Common myeloid progenitor, CD34-positive (primary cell): ENCODE data around the gene GP5.

Experiments used
- CTCF ChIA-PET: fragments of 350-600 bp; sonication (Branson Sonifier 250); formaldehyde crosslinking; loops from one replicate; lab custom pipeline; 2021; ENCODE audit warnings: antibody characterized with exemption; lab: Charles Lee
- POLR2A ChIA-PET: fragments of 350-600 bp; sonication (Branson Sonifier 250); formaldehyde crosslinking; loops from one replicate; lab custom pipeline; 2021; ENCODE audit warnings: antibody characterized with exemption; lab: Charles Lee
- DNase-seq, 3 donors: peaks; one replicate each; pipeline versions ENCODE4 v3.0.0 to v3.0.0-alpha.2; 2013
- H3K27ac ChIP-seq, 2 experiments: 1 replicate in 1 of 2; 2 replicates in 1 of 2; pipeline ENCODE4 v1.7.0; 2013; ENCODE audit warnings: inconsistent platforms in 2 of 2, low read length in 2 of 2, mild to moderate bottlenecking in 2 of 2, low read depth in 1 of 2, moderate library complexity in 1 of 2; ENCODE audit not compliant: severe bottlenecking in 2 of 2, insufficient read depth in 1 of 2, poor library complexity in 1 of 2
- H3K27me3 ChIP-seq, 5 experiments: replicated peaks in 2 of 5; 1 replicate in 3 of 5; 2 replicates in 2 of 5; pipeline versions ENCODE4 v1.6.1 to v1.7.0; 2013; ENCODE audit warnings: low read length in 4 of 5, mild to moderate bottlenecking in 2 of 5, moderate library complexity in 2 of 5, inconsistent platforms in 1 of 5; ENCODE audit not compliant: insufficient read depth in 5 of 5, control insufficient read depth in 4 of 5
- H3K36me3 ChIP-seq, 4 experiments: 1 replicate in 2 of 4; 2 replicates in 2 of 4; pipeline versions ENCODE4 v1.6.1 to v1.7.0; 2013; ENCODE audit warnings: low read length in 3 of 4, control low read depth in 1 of 4, mild to moderate bottlenecking in 1 of 4; ENCODE audit not compliant: control insufficient read depth in 4 of 4, insufficient read depth in 4 of 4
- H3K4me1 ChIP-seq, 4 experiments: 1 replicate in 3 of 4; 2 replicates in 1 of 4; pipeline versions ENCODE4 v1.6.1 to v1.7.1; 2013; ENCODE audit warnings: low read length in 3 of 4, mild to moderate bottlenecking in 3 of 4, control low read depth in 1 of 4, inconsistent platforms in 1 of 4, moderate library complexity in 1 of 4; ENCODE audit not compliant: control insufficient read depth in 4 of 4, insufficient read depth in 4 of 4; ENCODE audit errors: control extremely low read depth in 1 of 4
- H3K4me3 ChIP-seq, 7 experiments: 1 replicate in 4 of 7; 2 replicates in 3 of 7; pipeline versions ENCODE4 v1.5.1 to v1.7.0; 2013; ENCODE audit warnings: mild to moderate bottlenecking in 7 of 7, low read length in 6 of 7, moderate library complexity in 6 of 7, inconsistent platforms in 2 of 7, low read depth in 2 of 7, control low read depth in 1 of 7; ENCODE audit not compliant: insufficient read depth in 4 of 7, control insufficient read depth in 1 of 7; ENCODE audit errors: extremely low read depth in 1 of 7
- H3K9me3 ChIP-seq, 5 experiments: 1 replicate in 4 of 5; 2 replicates in 1 of 5; pipeline versions ENCODE4 v1.6.1 to v1.7.1; 2013; ENCODE audit warnings: low read length in 4 of 5, mild to moderate bottlenecking in 2 of 5, inconsistent platforms in 1 of 5, low read depth in 1 of 5, moderate library complexity in 1 of 5; ENCODE audit not compliant: control insufficient read depth in 4 of 5, insufficient read depth in 2 of 5; ENCODE audit errors: control extremely low read depth in 1 of 5
- WGBS: methylation state at CpG from one replicate; pipeline ENCODE4 v1.1.5; 2013; ENCODE audit not compliant: insufficient coverage; 5-methylcytosine and 5-hydroxymethylcytosine counted together

GP5 gene

GRCh38 chr3:194351080-194351672 is 47.9 kb downstream of the GP5 start, which contains the start of gene CPN2:
Gene CPN2, minus strand, starts transcription at chr3:194351328. Its CDS starts 8,626 bp downstream, at chr3:194342702.
- DNase-seq = no peak
- no peaks in the 10 kb centered on the region for H3K27me3 ChIP-seq
- H3K27ac ChIP-seq = no peak within 1 kb of the TSS
- no peak within 1 kb of the TSS for H3K4me3 ChIP-seq
- WGBS = 98% methylated on average over 24 of the region's 24 CpGs
- H3K4me1 ChIP-seq = peaks cover 0 to 5% (median 1%) of the 10 kb centered on the region in 4 experiments
- ChIA-PET POLR2A (no interaction called here), CTCF (interaction anchor here (1.0 to 1.1 kb wide), 2 partner anchors 11 to 12 kb away, joined by 3 to 4 read pairs; no protein-coding TSS in a partner anchor)
- no peaks in the 10 kb centered on the region for H3K9me3 ChIP-seq
- no peaks in the 10 kb centered on the region for H3K36me3 ChIP-seq

GRCh38 chr3:194350726-194351071 is 48.4 kb downstream of the GP5 start:
- WGBS = 100% methylated on average over 1 of the region's 3 CpGs
- Histone ChIP-seq H3K4me1 (peaks cover 0 to 5% (median 1%) of the 10 kb centered on the region in 4 experiments), H3K4me3 (no peak overlapping the region), H3K9me3 (no peaks in the 10 kb centered on the region), H3K27ac (no peak overlapping the region), H3K36me3 (no peaks in the 10 kb centered on the region), H3K27me3 (no peaks in the 10 kb centered on the region)
- DNase-seq = no peak
- ChIA-PET CTCF (interaction anchor here (1.0 to 1.1 kb wide), 2 partner anchors 9 to 10 kb away, joined by 3 to 4 read pairs; no protein-coding TSS in a partner anchor), POLR2A (no interaction called here)

GRCh38 chr3:194348354-194348753 is 50.7 kb downstream of the GP5 start:
- 100% methylated on average over 2 of the region's 6 CpGs for WGBS
- DNase-seq = no peak
- H3K4me3 ChIP-seq = no peak overlapping the region
- CTCF ChIA-PET = no interaction called here
- no peaks in the 10 kb centered on the region for H3K36me3 ChIP-seq
- no peaks in the 10 kb centered on the region for H3K9me3 ChIP-seq
- H3K27ac ChIP-seq = no peak overlapping the region
- peaks cover 0 to 3% (median 0%) of the 10 kb centered on the region in 5 experiments for H3K27me3 ChIP-seq
- no peaks in the 10 kb centered on the region for H3K4me1 ChIP-seq
- POLR2A ChIA-PET = no interaction called here

- WGBS = 87% methylated on average over 4 of the region's 5 CpGs
- Histone ChIP-seq H3K27ac (no peak overlapping the region), H3K36me3 (no peaks in the 10 kb centered on the region), H3K9me3 (no peaks in the 10 kb centered on the region), H3K4me3 (no peak overlapping the region), H3K27me3 (peaks cover 0 to 7% (median 3%) of the 10 kb centered on the region in 5 experiments), H3K4me1 (no peaks in the 10 kb centered on the region)
- ChIA-PET CTCF (interaction anchor here (1.6 to 20.3 kb wide), 4 partner anchors 11 to 55 kb away, joined by 4 to 349 read pairs (median 80); partner anchors contain the start of gene GP5), POLR2A (no interaction called here)
- DNase-seq = no peak
Observed at GRCh38 chr3:194346621-194347020, 52.4 kb downstream of the GP5 start.

GRCh38 chr3:194346035-194346434 is 53.0 kb downstream of the GP5 start:
- H3K36me3 ChIP-seq = no peaks in the 10 kb centered on the region
- H3K4me3 ChIP-seq = no peak overlapping the region
- WGBS = 93% methylated on average over 9 of the region's 9 CpGs
- ChIA-PET POLR2A (no interaction called here), CTCF (interaction anchor here (1.4 to 20.3 kb wide), 9 partner anchors 11 to 680 kb away, joined by 3 to 349 read pairs (median 7); partner anchors contain the start of gene GP5)
- H3K9me3 ChIP-seq = no peaks in the 10 kb centered on the region
- peaks cover 0 to 7% (median 3%) of the 10 kb centered on the region in 5 experiments for H3K27me3 ChIP-seq
- no peak for DNase-seq
- H3K27ac ChIP-seq = no peak overlapping the region
- no peaks in the 10 kb centered on the region for H3K4me1 ChIP-seq
